CD4-positive, alpha-beta T cell treated with Interferon gamma for 1 hour (primary cell): Measurements from ENCODE around the gene GAS7.

ENCODE experiments used
- DNase-seq: peaks from one replicate; pipeline ENCODE4 v3.0.0-alpha.2; 2020

The GAS7 gene

DNA sequence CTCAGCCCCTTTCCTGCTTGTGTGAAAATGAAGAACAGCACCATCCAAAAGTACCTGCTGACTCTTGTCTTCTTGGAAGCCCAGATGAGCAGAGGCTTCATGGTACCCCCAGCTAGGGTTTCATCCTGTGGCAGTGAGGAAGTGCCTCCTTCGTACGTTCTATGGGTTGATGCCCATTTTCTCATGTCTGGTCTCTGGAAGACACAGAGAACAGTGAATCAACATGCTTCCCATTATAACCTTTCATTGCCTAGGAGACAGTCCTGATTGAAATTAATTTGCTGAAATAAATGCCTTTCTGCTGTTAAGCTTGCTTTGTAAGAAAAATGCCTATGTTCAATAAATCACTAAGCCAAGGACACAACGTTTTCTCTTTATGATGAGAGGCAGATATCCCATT lies 329.9 kb downstream of the GAS7 start:
- DNase-seq = no peak

DNA sequence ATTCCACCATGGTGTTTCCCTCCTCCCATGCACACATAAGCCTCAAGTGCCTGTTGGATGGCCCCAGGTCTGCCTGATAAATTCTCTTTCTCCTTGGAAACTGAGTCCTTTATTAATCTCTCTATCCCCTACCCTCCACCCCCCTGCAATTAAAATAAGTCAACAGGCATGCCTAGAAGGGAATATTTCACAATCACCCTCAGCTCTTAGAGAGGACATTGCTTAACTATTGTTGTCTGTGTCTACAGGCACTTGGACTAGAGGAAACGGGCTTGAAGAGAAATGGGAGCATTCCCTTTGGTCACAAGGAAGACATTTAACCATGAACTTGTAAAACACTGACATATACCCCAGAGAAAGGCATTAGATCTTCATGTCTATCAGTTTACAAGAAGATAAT lies 332.8 kb downstream of the GAS7 start:
- DNase-seq = no peak

GRCh38 chr17:9862949-9863348 lies 335.5 kb downstream of the GAS7 start:
- DNase-seq = no peak

GRCh38 chr17:9862220-9862619 lies 336.2 kb downstream of the GAS7 start:
- no peak for DNase-seq

GRCh38 chr17:9860851-9861250 lies 337.6 kb downstream of the GAS7 start:
- no peak for DNase-seq
